GM18867 (cell line): ENCODE data around the gene XPC.

Experiments used
- ATAC-seq: cut with Tn5 transposase; IDR thresholded peaks from one replicate; pipeline ENCODE4 v1.9.1; 2021; ENCODE audit warnings: mild to moderate bottlenecking, moderate library complexity; ENCODE audit not compliant: unreplicated experiment

Gene XPC

GRCh38 chr3:14150078-14150477, 28.3 kb downstream of the XPC start:
- no peak for ATAC-seq

- ATAC-seq: no peak
These were observed 30.1 kb downstream of the XPC start for GRCh38 chr3:14148041-14148985.

DNA sequence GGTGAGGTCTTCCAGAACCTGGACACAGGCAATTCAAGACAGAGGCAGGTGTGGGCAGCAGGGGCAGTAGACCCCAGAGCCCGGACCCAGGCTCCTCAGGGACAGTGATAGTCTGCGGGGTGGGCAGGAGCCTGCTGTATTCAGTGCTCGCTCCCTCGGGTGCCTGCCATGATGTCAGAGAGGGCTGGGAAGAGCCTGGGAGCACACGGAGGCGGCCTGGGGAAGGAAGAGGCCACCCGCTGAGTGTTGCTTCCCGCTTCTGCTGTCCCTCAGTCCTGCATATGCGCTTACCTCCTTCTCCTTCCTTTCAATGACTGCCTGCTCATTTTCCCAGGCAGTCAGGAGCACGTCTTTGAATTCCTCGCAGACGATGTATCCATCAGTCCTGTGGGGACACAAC, 30.8 kb downstream of the XPC start:
- ATAC-seq: no peak

GRCh38 chr3:14147066-14147435, 31.4 kb downstream of the XPC start:
- ATAC-seq: no peak

GRCh38 chr3:14146381-14147065, 31.9 kb downstream of the XPC start:
- ATAC-seq: no peak

DNA sequence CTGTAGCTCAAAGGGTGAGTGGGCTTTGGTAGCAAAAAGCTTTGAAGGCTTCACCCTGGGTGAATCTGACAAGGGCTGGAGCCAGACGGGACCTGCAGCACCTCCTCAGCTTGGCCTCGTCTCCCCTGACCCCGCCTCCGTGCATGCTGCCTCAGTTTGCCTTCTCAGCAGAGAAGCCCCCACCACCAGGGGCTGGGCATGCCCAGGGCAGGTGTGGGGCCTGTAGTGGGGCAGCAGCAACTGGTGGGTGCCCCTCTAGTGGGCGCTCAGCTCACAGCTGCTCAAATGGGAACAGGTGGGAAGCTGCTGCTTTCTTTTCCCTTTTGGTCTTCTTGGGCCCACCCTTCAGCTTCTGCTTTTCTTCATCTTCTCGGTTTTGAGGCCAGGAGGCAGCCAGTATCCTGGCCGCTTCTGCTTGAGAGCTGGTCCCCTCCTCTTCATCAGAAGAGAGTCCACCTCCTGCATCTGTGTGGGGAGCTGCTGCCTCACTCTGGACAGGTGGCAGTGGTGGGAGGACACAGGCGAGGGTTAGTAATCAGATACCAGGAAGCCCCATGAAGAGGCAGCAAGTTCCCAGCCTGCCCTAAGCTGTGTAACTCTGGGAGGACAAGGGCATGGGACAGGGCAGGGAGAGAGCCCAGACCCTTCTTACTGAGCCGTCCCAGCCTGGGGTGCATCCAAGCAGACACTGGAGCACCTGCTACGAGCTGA, 32.6 kb downstream of the XPC start:
- ATAC-seq: no peak

- no peak for ATAC-seq
These were observed 33.2 kb downstream of the XPC start for GRCh38 chr3:14145236-14145635.

DNA sequence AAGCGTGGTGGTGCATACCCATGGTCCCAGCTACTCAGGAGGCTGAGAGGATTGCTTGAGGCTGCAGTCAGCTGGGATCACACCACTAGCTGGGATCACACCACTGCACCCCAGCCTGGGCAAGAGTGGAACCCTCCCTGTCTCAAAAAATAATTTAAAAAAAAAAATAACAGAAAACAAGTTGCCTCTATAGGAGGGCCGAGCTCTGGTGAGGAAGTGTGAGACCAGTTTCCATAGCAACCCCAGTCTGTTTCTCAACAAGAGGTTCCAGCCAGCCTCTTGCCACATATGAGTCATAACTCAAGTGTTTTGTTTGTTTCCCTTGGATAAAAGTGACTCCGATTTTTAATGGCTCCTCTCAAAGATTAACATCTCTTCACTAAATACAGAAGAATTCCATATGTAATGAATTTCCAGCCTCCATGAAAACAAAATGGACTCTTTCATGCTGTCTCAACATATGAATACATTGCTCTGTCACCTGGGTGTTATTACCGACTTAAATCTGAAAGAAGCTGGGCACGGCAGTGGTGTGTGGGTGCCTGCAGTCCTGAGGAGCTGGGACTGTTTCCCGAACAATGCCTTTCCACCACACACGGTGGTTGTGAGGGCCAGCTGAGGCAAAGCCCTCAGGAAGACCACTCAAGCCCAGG, 33.9 kb downstream of the XPC start:
- ATAC-seq: peak; percentile 95

GRCh38 chr3:14143271-14144225, 34.9 kb downstream of the XPC start:
- no peak for ATAC-seq

- no peak for ATAC-seq
These were observed 35.7 kb downstream of the XPC start for GRCh38 chr3:14142567-14143270.

- no peak for ATAC-seq
These were observed 36.6 kb downstream of the XPC start for GRCh38 chr3:14141602-14142341.

- ATAC-seq: no peak
These were observed 37.3 kb downstream of the XPC start for GRCh38 chr3:14141144-14141543.

DNA sequence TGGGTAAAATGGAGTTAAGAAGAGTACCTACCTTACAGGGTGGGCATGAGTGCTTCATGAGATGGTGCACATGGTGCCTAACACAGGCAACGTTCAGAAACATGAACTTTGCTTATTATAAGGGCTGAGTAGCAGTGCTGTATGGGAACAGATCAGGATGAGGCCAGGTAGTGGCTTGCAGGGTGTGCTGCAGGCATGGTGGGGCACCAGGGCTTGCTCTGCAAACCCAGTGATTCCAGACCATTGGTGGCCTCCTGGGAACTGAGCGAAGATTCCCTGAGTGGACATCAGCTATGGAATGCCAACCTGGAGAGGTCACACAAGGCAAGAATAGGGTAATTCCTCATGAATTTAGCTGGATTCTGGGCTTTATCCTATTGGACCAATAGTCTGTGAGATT, 37.7 kb downstream of the XPC start:
- ATAC-seq: no peak

DNA sequence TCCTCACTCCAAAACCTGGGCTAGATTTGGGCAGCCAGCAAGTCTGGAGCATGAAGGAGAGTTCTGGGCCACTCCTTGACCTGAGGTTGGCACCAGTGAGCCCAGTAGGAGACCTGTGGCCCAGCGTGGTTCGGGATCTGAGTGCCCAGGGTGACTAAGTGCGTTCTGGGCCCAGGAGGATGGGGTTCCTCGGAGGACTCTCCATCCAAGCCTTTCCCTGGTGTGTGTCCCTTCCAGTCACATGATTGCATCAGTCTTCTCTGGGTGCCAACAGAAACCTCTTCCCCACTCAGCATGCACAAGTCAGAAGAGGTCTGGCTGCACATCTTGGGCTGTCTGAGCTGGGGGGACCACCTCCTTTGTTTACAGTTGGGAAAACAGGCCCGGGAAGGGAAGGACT, 38.6 kb downstream of the XPC start:
- no peak for ATAC-seq

- no peak for ATAC-seq
These were observed 39.3 kb downstream of the XPC start for GRCh38 chr3:14138878-14139655.

DNA sequence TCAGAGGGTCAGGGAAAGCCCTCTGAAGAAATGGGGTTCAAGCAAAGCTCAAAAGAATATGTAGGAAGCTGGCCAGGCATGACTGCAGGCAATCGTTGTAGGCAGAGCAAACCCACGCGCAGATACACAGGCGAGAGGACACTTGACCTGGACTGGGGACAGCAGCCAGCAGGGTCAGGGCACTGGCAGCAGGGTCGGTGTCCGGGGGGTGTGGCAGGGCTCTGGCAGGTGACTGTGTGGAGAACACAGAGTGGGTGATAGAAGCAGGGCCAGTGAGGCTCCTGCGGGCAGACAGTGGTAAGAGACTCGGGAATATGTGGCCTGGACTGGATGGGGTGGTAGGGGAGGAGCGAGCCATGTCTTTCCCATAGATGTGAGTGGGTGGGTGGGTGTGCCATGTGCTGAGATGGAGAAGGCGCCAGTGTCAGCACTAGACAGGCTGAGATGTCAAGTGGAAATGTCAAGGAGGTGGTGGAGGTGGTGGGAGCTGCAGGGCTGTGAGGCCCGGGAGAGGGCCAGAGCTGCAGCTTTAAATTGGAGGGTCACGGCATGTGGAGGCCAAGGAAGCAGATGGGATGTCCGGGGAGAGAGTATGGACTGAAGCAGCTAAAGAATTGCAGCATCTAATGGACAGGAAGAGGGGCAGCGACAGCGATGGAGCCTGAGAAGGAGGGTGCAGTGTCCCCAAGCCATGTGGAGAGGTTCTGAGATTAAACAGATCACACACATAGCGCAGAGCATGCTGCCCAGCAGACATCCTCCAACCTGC, 40.1 kb downstream of the XPC start:
- ATAC-seq: no peak

DNA sequence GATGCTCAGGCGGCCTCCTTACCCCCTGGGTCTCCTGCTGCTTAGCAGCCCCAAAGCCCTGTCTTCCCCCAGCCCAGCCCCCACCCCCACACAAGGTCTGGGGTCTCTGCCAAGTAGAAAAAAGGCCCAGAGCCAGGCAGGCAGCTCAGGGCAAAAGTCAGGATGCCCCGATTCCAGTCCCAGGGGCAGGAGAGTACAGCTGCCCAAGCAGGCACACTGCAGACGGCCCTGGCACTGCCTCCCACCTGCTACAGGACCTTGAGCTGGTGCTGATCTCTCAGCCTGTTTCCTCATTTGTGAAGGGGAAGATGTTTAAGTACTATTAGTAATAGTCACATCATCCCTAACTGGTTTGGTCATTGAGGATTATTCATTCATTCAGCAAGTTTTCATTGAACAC, 41.0 kb downstream of the XPC start:
- ATAC-seq: no peak
